Gastrocnemius medialis (tissue), 4 donors: ENCODE measurements around the gene TMBIM1.

Experiments used
- CTCF ChIP-seq, 5 experiments: fragments of 450-650 bp in 3 of 5; fragments of 200-600 bp in 2 of 5; sonication (generic) in 2 of 5; IDR thresholded peaks in 4 of 5; conservative IDR thresholded peaks in 1 of 5; 1 replicate in 4 of 5; 2 replicates in 1 of 5; pipeline ENCODE4 v1.5.1; 2016 to 2019; ENCODE audit warnings: antibody characterized with exemption in 5 of 5, mild to moderate bottlenecking in 3 of 5, moderate library complexity in 3 of 5
- POLR2A ChIP-seq, 2 donors: fragments of 450-650 bp; IDR thresholded peaks; one replicate each; pipeline ENCODE4 v1.6.1; 2017; ENCODE audit warnings: antibody characterized with exemption in 2 of 2, mild to moderate bottlenecking in 2 of 2, moderate library complexity in 2 of 2

- TF ChIP-seq CTCF (IDR thresholded peaks at IDR 0.05 in 4 of 5, conservative IDR thresholded peaks at IDR 0.05 in 1 of 5) (peak in 2 of 5 experiments; percentile 12 to 18), POLR2A (IDR thresholded peaks at IDR 0.05) (no peak)
Measured at GRCh38 chr2:218276986-218277755, 15.1 kb downstream of the TMBIM1 start.
